PC-9 (cell line): ENCODE measurements around the gene CENPC.

ENCODE experiments used
- CTCF ChIP-seq: fragments of 200-600 bp; sonication (generic); conservative IDR thresholded peaks from 2 replicates; pipeline ENCODE4 v1.6.1; 2017; ENCODE audit warnings: mixed run types, antibody characterized with exemption, mild to moderate bottlenecking, moderate library complexity
- EZH2 ChIP-seq: fragments of 200-600 bp; sonication (generic); IDR thresholded peaks from 2 replicates; pipeline ENCODE4 v1.8.0; 2017; ENCODE audit warnings: antibody characterized with exemption, low read depth

- no peak for TF ChIP-seq CTCF
- no peak for TF ChIP-seq EZH2
Observed at GRCh38 chr4:67576538-67576937, 31.2 kb upstream of the CENPC start.
